HL-60 (cell line): Measurements from ENCODE around the gene DYSF.

Source experiments
- DNase-seq, 2 experiments: peaks; one replicate each; pipeline ENCODE4 v3.0.0-alpha.2; 2010 to 2020; ENCODE audit warnings: low read depth in 1 of 2, low spot score in 1 of 2
- H3K27ac ChIP-seq: fragments of 250-450 bp; sonication (Bioruptor Pico); replicated peaks from 2 replicates; pipeline ENCODE4 v1.5.1; 2020; ENCODE audit warnings: mild to moderate bottlenecking, moderate library complexity
- H3K27me3 ChIP-seq: fragments of 250-450 bp; sonication (Bioruptor Pico); 2 replicates; pipeline ENCODE4 v1.5.1; 2021; ENCODE audit warnings: mild to moderate bottlenecking, moderate library complexity; ENCODE audit not compliant: insufficient read depth, poor library complexity, severe bottlenecking
- H3K4me3 ChIP-seq: replicated peaks from 2 replicates; pipeline ENCODE4 v1.5.1; 2011; ENCODE audit warnings: mild to moderate bottlenecking, control low read depth, low read length; ENCODE audit not compliant: insufficient read depth
- CTCF ChIP-seq: IDR thresholded peaks from one replicate; pipeline ENCODE4 v1.5.1; 2011; ENCODE audit warnings: low read length, control low read depth, inconsistent platforms; ENCODE audit not compliant: insufficient read depth
- GABPA ChIP-seq: IDR thresholded peaks from 2 replicates; pipeline ENCODE4 v1.6.1; 2012; ENCODE audit warnings: low read depth
- POLR2AphosphoS5 ChIP-seq: IDR thresholded peaks from 2 replicates; pipeline ENCODE4 v1.6.1; 2012; ENCODE audit warnings: low read depth
- SPI1 ChIP-seq: IDR thresholded peaks from 2 replicates; pipeline ENCODE4 v1.6.1; 2012; ENCODE audit warnings: low read depth, mild to moderate bottlenecking, borderline replicate concordance
- TF ChIP-seq, protein P1 (sequence below): IDR thresholded peaks from 2 replicates; pipeline ENCODE4 v1.6.1; 2012; ENCODE audit warnings: low read depth; ENCODE audit not compliant: insufficient replicate concordance

DYSF gene

GRCh38 chr2:71667256-71668182 is 214.2 kb downstream of the DYSF start:
- Histone ChIP-seq H3K4me3 (no peak overlapping the region), H3K27me3 (no peaks in the 10 kb centered on the region), H3K27ac (no peak overlapping the region)
- no peak for TF ChIP-seq POLR2AphosphoS5
- no peak for TF ChIP-seq GABPA
- TF ChIP-seq CTCF, result no peak
- TF ChIP-seq, protein P1, sequence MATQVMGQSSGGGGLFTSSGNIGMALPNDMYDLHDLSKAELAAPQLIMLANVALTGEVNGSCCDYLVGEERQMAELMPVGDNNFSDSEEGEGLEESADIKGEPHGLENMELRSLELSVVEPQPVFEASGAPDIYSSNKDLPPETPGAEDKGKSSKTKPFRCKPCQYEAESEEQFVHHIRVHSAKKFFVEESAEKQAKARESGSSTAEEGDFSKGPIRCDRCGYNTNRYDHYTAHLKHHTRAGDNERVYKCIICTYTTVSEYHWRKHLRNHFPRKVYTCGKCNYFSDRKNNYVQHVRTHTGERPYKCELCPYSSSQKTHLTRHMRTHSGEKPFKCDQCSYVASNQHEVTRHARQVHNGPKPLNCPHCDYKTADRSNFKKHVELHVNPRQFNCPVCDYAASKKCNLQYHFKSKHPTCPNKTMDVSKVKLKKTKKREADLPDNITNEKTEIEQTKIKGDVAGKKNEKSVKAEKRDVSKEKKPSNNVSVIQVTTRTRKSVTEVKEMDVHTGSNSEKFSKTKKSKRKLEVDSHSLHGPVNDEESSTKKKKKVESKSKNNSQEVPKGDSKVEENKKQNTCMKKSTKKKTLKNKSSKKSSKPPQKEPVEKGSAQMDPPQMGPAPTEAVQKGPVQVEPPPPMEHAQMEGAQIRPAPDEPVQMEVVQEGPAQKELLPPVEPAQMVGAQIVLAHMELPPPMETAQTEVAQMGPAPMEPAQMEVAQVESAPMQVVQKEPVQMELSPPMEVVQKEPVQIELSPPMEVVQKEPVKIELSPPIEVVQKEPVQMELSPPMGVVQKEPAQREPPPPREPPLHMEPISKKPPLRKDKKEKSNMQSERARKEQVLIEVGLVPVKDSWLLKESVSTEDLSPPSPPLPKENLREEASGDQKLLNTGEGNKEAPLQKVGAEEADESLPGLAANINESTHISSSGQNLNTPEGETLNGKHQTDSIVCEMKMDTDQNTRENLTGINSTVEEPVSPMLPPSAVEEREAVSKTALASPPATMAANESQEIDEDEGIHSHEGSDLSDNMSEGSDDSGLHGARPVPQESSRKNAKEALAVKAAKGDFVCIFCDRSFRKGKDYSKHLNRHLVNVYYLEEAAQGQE, result no peak
- TF ChIP-seq SPI1, result no peak
- no peak for DNase-seq

- no peaks in the 10 kb centered on the region for H3K27me3 ChIP-seq
- no peak overlapping the region for H3K27ac ChIP-seq
- DNase-seq, result no peak
- TF ChIP-seq CTCF (no peak), POLR2AphosphoS5 (no peak), GABPA (no peak), SPI1 (no peak)
- TF ChIP-seq, protein P1, result no peak
- H3K4me3 ChIP-seq, result no peak overlapping the region
Observed at GRCh38 chr2:71668326-71669057, 215.1 kb downstream of the DYSF start.

- TF ChIP-seq GABPA, result no peak
- TF ChIP-seq SPI1, result no peak
- no peak for TF ChIP-seq POLR2AphosphoS5
- TF ChIP-seq CTCF, result no peak
- TF ChIP-seq, protein P1, result no peak
- H3K27me3 ChIP-seq, result no peaks in the 10 kb centered on the region
- no peak overlapping the region for H3K4me3 ChIP-seq
- H3K27ac ChIP-seq, result no peak overlapping the region
- no peak for DNase-seq
Observed at GRCh38 chr2:71669058-71669456, 215.7 kb downstream of the DYSF start.
